Neural crest cell (in vitro differentiated cells): ENCODE data around the gene POLR2C. TPM values are rescaled to one million over a fixed set of nuclear protein-coding genes. Genes with fewer than 3 reads are reported as not detected.

Experiments used
- DNase-seq: peaks from one replicate; pipeline ENCODE4 v3.0.0; 2021; ENCODE audit warnings: low read depth, mixed read lengths, low spot score
- H3K27ac Mint-ChIP-seq: one replicate; pipeline ENCODE4 v1.8.0; 2021; ENCODE audit warnings: mild to moderate bottlenecking, mixed read lengths; ENCODE audit not compliant: unreplicated experiment
- H3K27me3 Mint-ChIP-seq: 2 replicates; pipeline ENCODE4 v1.8.0; 2021; ENCODE audit warnings: low read depth, mild to moderate bottlenecking, mixed read lengths
- H3K36me3 Mint-ChIP-seq: 2 replicates; pipeline ENCODE4 v1.8.0; 2021; ENCODE audit warnings: low read depth, mild to moderate bottlenecking, mixed read lengths
- H3K4me1 Mint-ChIP-seq: 2 replicates; pipeline ENCODE4 v1.8.0; 2021; ENCODE audit warnings: mixed read lengths
- H3K4me3 Mint-ChIP-seq: one replicate; pipeline ENCODE4 v1.8.0; 2021; ENCODE audit warnings: mild to moderate bottlenecking, mixed read lengths
- H3K9me3 Mint-ChIP-seq: 2 replicates; pipeline ENCODE4 v1.8.0; 2021; ENCODE audit warnings: mixed read lengths
- CTCF ChIP-seq: fragments of 200-600 bp; sonication (generic); conservative IDR thresholded peaks from 2 replicates; pipeline ENCODE4 v1.5.0; 2021; ENCODE audit warnings: antibody characterized with exemption, mild to moderate bottlenecking
- total RNA-seq: library from RNA; stranded (reverse); gene quantifications from 2 replicates; pipeline ENCODE4 v1.2.1, GENCODE V29; 2021

POLR2C gene
- total RNA-seq, 1 donor from 2014 or later: 74.0 TPM

- Mint-ChIP-seq H3K4me3 (no peak overlapping the region), H3K4me1 (peaks cover 30% of the 10 kb centered on the region), H3K27ac (peak overlapping the region; percentile 57), H3K9me3 (no peaks in the 10 kb centered on the region), H3K27me3 (no peaks in the 10 kb centered on the region), H3K36me3 (no peaks in the 10 kb centered on the region)
- no peak for TF ChIP-seq CTCF
- DNase-seq: no peak
Observed at GRCh38 chr16:57514791-57515600, 52.5 kb downstream of the POLR2C start.

GRCh38 chr16:57516176-57516725 lies 53.8 kb downstream of the POLR2C start:
- DNase-seq: no peak
- Mint-ChIP-seq H3K4me3 (no peak overlapping the region), H3K27ac (peak overlapping the region; percentile 71), H3K4me1 (peaks cover 26% of the 10 kb centered on the region), H3K36me3 (no peaks in the 10 kb centered on the region), H3K9me3 (no peaks in the 10 kb centered on the region), H3K27me3 (no peaks in the 10 kb centered on the region)
- TF ChIP-seq CTCF: no peak

DNA sequence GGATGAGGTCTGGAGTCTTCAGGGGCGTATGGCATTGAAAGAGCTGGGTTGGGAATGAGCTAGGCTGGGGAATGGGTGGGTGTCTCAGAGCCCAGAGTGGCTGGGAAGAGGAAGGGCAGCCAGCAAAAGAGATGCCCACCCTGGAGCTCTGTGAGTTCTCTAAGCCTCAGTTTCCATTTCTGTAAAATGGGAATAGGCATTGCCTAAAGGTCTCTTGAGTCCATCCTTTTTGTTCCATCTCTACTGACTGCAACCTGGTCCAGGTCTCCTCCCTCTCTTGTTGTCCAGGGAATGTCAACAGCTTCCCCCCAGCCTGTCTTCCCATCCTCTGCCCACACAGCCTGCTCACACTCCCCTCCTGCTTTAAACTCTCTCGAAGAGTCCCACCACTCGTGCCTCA lies 54.3 kb downstream of the POLR2C start:
- no peak overlapping the region for H3K4me3 Mint-ChIP-seq

DNA sequence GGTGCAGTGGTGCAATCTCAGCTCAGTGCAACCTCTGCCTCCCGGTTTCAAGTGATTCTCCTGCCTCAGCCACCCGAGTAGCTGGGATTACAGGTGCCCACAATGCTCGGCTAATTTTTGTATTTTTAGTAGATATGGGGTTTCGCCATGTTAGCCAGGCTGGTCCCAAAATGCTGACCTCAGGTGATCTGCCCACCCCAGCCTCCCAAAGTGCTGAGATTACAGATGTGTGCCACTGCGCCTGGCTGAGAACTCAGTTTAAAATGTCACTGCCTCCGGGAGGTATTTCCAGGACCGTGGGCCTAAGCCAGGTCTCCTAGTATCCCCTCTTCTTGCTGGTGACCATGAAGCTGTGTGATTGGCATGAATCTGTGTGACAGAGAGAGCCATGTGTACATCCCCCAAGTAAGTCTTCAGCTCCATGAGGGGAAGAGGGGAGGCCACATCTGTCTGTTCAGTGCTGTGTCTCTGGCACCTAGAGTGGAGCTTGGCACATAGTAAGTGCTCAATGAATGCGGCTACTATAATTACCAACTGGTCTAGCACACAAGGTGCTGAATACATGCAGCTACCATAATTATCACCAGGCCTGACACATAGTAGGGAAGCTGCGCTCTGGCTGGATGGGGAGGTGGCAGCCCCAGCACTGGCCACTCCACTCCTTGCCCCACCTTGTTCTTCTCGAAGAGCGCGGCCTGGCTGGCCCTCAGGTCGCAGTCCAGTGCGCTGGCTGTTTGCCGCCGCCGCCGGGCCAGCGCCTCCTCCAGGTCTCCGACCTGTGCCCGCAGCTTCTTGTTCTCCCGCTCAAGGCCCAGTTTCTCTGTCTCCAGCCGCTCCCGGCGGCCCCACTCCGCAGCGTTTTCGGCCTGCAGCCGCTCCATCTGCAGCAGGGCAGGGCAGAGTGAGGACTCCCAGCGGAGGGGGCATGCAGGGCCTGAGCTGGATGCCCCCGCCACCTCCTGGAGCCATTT lies 55.2 kb downstream of the POLR2C start:
- DNase-seq: no peak
- Mint-ChIP-seq H3K9me3 (no peaks in the 10 kb centered on the region), H3K27me3 (no peaks in the 10 kb centered on the region), H3K4me1 (peaks cover 26% of the 10 kb centered on the region), H3K36me3 (no peaks in the 10 kb centered on the region), H3K4me3 (no peak overlapping the region), H3K27ac (no peak overlapping the region)
- TF ChIP-seq CTCF: no peak

More for the DNA sequence above, 54.3 kb downstream of the POLR2C start:
- no peak for DNase-seq
- TF ChIP-seq CTCF: no peak
- Mint-ChIP-seq H3K27me3 (no peaks in the 10 kb centered on the region), H3K36me3 (no peaks in the 10 kb centered on the region), H3K27ac (peak overlapping the region; percentile 71), H3K9me3 (no peaks in the 10 kb centered on the region), H3K4me1 (peaks cover 26% of the 10 kb centered on the region)

GRCh38 chr16:57518520-57518919 lies 56.0 kb downstream of the POLR2C start:
- no peak for DNase-seq
- Mint-ChIP-seq H3K4me1 (peaks cover 19% of the 10 kb centered on the region), H3K9me3 (no peaks in the 10 kb centered on the region), H3K4me3 (no peak overlapping the region), H3K27ac (no peak overlapping the region), H3K27me3 (no peaks in the 10 kb centered on the region), H3K36me3 (no peaks in the 10 kb centered on the region)
- no peak for TF ChIP-seq CTCF
